Skeletal muscle satellite cell (primary cell): ENCODE data around the gene POTEH. TPM values are rescaled to one million over a fixed set of nuclear protein-coding genes. Genes with fewer than 3 reads are reported as not detected.
"Not testable (repeated sequence)": the region's sequence is repeated elsewhere in the genome, so short reads cannot be mapped to it uniquely, and the experiment has no call there.

Experiments
- H3K27me3 ChIP-seq: 2 replicates; pipeline ENCODE4 v1.7.0; 2013; ENCODE audit warnings: low read length; ENCODE audit not compliant: control insufficient read depth, insufficient read depth
- H3K36me3 ChIP-seq: 2 replicates; pipeline ENCODE4 v1.7.0; 2013; ENCODE audit warnings: mild to moderate bottlenecking, control low read depth, low read length; ENCODE audit not compliant: insufficient read depth
- H3K4me1 ChIP-seq: 2 replicates; pipeline ENCODE4 v1.7.0; 2013; ENCODE audit warnings: low read length; ENCODE audit not compliant: control insufficient read depth, insufficient read depth
- H3K4me2 ChIP-seq: 2 replicates; pipeline ENCODE4 v1.7.0; 2013; ENCODE audit warnings: mild to moderate bottlenecking, low read length
- H3K4me3 ChIP-seq: 2 replicates; pipeline ENCODE4 v1.7.0; 2013; ENCODE audit warnings: low read length
- H3K9ac ChIP-seq: 2 replicates; pipeline ENCODE4 v1.7.0; 2013; ENCODE audit warnings: mild to moderate bottlenecking, low read depth, low read length, moderate library complexity
- H3K9me3 ChIP-seq: replicated peaks from 2 replicates; pipeline ENCODE4 v1.7.0; 2013; ENCODE audit warnings: mild to moderate bottlenecking, control low read depth, low read length
- small RNA-seq: library from RNA; depleted of rRNA; stranded (forward); fragments of <200 nt; gene quantifications from one replicate; pipeline ENCODE3, GENCODE V24; 2012

Gene POTEH

GRCh38 chr22:15738909-15739391 is 49.1 kb downstream of the POTEH start:
- H3K9me3 ChIP-seq, H3K27me3 ChIP-seq, H3K4me1 ChIP-seq, H3K4me3 ChIP-seq, H3K9ac ChIP-seq, H3K4me2 ChIP-seq, H3K36me3 ChIP-seq: not testable (repeated sequence)

GRCh38 chr22:15747636-15748323 is 58.0 kb downstream of the POTEH start:
- H3K4me1 ChIP-seq, H3K4me3 ChIP-seq, H3K27me3 ChIP-seq, H3K9ac ChIP-seq, H3K4me2 ChIP-seq, H3K9me3 ChIP-seq, H3K36me3 ChIP-seq: not testable (repeated sequence)

GRCh38 chr22:15749181-15749970 is 59.5 kb downstream of the POTEH start:
- not testable (repeated sequence) for H3K4me2 ChIP-seq, H3K27me3 ChIP-seq, H3K36me3 ChIP-seq

GRCh38 chr22:15759443-15760097 is 69.7 kb downstream of the POTEH start:
- not testable (repeated sequence) for H3K4me2 ChIP-seq, H3K4me3 ChIP-seq, H3K9me3 ChIP-seq, H3K4me1 ChIP-seq, H3K9ac ChIP-seq, H3K27me3 ChIP-seq, H3K36me3 ChIP-seq

More at GRCh38 chr22:15749181-15749970, 59.5 kb downstream of the POTEH start:
- not testable (repeated sequence) for H3K4me3 ChIP-seq, H3K9me3 ChIP-seq, H3K9ac ChIP-seq, H3K4me1 ChIP-seq

- H3K36me3 ChIP-seq, H3K9me3 ChIP-seq, H3K4me2 ChIP-seq, H3K27me3 ChIP-seq, H3K9ac ChIP-seq, H3K4me1 ChIP-seq, H3K4me3 ChIP-seq: not testable (repeated sequence)
Measured at GRCh38 chr22:15760388-15761150, 70.7 kb downstream of the POTEH start.

- not testable (repeated sequence) for H3K27me3 ChIP-seq, H3K36me3 ChIP-seq, H3K9me3 ChIP-seq, H3K9ac ChIP-seq, H3K4me1 ChIP-seq, H3K4me3 ChIP-seq, H3K4me2 ChIP-seq
Measured at GRCh38 chr22:15761151-15761777, 71.4 kb downstream of the POTEH start.

- not testable (repeated sequence) for H3K9me3 ChIP-seq, H3K9ac ChIP-seq, H3K4me2 ChIP-seq, H3K4me1 ChIP-seq, H3K4me3 ChIP-seq, H3K27me3 ChIP-seq, H3K36me3 ChIP-seq
Measured at GRCh38 chr22:15763559-15763958, 73.7 kb downstream of the POTEH start.

Small RNA genes lying within 50 kb of the gene (small RNA-seq; reads per million reads assigned to genes)
- not detected for gene RNU6-816P
